Measurements from ENCODE around the gene ATOH1. TPM values are rescaled to one million over a fixed set of nuclear protein-coding genes. Genes with fewer than 3 reads are reported as not detected.
A peak's percentile ranks its signal among the peaks of the same experiment; 100 is the strongest.

The ATOH1 gene
- polyA plus RNA-seq, 4 donors, result not detected

DNA sequence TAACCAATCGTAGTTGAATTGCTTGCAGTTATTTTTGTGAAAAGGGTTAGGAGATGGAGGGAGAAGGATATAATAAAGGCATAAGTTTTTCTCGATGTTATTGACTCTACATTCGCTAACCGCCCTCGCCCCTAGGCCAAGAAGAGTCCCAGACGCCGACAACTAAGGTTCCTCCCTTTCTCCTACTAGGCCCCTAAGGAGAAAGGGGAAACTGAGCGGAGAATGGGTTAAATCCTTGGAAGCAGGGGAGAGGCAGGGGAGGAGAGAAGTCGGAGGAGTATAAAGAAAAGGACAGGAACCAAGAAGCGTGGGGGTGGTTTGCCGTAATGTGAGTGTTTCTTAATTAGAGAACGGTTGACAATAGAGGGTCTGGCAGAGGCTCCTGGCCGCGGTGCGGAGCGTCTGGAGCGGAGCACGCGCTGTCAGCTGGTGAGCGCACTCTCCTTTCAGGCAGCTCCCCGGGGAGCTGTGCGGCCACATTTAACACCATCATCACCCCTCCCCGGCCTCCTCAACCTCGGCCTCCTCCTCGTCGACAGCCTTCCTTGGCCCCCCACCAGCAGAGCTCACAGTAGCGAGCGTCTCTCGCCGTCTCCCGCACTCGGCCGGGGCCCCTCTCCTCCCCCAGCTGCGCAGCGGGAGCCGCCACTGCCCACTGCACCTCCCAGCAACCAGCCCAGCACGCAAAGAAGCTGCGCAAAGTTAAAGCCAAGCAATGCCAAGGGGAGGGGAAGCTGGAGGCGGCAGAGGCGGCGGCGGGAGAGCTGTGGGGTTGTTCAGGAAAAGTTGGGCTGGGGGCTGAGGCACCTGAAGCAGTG is 5.9 kb downstream of the ATOH1 start:
- peak in 1 of 4 donors; percentile 6 for DNase-seq (ENCODE audit: low read depth in 4 of 4, low spot score in 2 of 4)

DNA sequence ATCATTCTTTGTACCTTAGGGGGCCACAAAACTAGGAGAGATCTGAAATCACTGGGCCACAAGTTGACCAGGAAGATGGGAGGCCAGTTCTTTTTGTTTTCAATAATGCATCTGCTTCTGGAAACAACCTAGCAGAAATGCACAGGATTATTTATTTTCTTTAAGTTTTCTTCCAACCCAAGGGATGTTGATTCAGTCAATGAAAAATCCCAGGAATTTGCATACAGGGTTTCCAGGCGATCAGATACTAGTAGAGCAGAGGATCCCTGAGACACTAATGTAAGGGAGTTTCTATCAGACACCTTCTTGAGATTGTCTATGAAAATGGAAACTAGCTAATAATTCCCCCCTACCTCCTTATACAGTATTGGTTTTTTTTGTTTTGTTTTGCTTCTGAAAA is 7.4 kb downstream of the ATOH1 start:
- DNase-seq (ENCODE audit: low read depth in 4 of 4, low spot score in 2 of 4), result no peak

DNA sequence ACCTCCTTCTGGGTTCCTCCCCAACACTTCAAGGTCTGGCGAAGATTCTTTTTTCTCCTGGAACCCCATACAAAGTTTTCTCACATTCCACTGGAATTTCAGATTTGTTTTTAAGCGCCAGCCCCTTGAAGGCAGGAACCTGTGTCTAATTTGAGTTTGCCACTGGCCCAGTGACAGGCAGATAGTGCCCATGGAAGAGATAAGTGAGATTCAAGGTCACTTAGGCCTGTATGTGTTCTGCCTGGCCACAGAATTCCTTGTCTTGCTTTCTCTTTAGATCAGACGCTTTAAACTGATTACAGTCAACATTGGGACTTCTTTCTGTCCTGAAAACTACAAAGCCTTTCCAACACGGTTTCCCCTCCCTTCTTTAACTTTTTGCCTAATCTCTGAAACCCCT is 11.2 kb downstream of the ATOH1 start:
- no peak for DNase-seq (ENCODE audit: low read depth in 4 of 4, low spot score in 2 of 4)

DNA sequence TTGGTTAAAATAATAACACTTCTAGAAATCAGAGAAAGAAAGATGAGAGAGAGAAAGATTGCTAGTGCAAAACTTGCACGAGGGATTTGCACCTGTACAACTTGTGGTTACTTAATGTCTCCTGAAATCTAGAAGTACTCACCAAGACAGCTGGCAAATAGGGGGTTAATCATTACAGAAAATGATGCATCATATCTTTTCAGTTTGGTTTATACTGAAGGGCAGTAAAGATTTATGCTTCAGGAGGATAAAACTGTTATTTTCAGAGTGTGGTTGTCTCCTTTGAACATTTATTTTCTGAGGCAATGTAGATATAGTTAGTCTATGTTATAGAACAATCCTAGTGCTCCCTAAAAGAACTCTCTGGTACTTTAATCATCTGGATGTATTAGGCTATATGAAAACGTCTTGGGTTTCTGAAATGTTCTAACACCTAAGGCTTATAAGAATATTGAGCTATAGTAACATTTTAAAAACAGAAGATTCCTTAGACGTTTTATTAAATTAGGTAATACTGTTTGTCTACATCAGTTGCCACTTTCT is 13.3 kb downstream of the ATOH1 start:
- DNase-seq (ENCODE audit: low read depth in 4 of 4, low spot score in 2 of 4), result no peak

DNA sequence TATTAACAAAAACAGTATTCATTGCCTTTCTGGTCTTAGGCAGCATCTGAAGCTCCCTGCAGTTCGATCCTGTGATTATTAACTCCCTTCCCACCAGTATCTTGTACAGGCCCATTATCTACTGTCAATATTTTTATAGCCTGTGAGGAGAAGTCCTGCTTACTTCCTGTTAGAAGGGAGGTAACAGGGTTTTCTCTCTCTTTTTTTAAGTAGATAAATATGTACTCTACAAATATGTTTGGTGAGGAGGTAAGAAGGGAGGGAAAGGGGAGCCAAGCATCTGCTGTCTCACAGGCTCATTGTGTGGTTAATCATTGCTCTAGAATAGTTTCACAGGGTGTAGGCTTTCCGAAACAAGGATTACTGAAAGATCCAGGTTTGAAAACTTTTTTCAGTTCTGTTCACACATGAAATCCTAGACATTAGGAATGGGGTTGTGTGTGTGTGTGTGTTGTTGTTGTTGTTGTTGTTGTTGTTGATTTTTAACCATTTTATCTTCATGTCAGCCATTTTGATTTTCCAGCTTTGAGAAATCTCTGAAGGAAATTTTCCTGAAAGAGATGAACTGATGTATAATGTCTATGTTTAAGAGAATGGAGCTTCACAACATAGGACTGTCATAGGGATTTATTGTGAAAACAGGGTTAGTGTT is 14.2 kb downstream of the ATOH1 start:
- DNase-seq (ENCODE audit: low read depth in 4 of 4, low spot score in 2 of 4), result no peak

DNA sequence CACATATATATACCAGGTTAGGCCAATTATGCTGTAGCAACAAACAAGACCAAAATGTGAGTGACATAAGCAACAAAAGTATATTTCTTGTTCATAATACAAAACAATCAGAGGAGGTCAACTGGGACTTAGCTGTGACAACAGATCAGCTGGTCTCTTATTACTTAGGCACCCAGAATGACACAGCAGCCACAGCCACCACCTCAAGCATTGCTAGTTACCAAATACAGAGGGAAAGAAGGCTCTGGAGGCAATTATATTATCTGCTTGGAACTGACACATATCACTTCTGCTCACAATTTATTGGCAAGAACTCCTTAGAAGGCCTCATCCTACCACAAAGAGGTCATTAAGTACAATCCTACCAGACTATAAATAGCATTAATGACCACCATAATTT is 15.2 kb downstream of the ATOH1 start:
- no peak for DNase-seq (ENCODE audit: low read depth in 4 of 4, low spot score in 2 of 4)

DNA sequence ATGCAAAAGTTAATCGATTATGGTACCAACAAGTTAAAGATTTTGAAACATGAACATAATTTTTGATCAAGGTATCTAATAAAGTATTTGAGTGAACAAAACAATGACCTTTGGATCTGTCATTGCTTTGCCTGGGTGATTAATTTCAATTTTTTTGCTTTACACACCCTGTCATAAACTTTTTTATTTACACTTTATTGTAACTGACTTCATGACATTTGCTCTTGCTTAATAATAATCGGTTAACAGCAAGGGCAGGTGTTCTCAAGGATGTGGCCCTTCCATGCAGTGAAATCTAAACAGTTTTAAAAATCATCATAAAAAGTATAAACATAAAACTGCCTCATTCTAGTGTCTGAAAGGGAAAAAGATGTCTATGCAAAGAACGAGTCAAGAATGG is 24.1 kb downstream of the ATOH1 start:
- no peak for DNase-seq (ENCODE audit: low read depth in 4 of 4, low spot score in 2 of 4)

DNA sequence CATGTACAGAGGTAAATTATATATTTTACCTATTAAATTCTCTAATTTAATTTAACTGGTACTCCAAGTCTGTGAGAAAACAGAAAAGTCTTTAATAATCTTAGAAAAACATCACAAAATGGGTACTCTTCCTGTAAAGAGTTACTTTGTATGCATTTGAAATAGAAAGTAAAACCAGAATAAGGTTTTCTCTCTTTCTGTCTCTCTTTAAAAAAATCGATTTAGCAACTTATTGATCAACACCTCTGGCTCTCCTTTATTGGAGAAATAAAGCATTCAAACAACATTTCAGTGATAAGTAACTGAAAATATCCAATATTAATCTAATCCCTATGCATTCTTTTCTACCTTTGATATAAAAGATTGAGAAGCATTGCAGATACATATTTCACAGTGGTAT is 27.4 kb downstream of the ATOH1 start:
- no peak for DNase-seq (ENCODE audit: low read depth in 4 of 4, low spot score in 2 of 4)

DNA sequence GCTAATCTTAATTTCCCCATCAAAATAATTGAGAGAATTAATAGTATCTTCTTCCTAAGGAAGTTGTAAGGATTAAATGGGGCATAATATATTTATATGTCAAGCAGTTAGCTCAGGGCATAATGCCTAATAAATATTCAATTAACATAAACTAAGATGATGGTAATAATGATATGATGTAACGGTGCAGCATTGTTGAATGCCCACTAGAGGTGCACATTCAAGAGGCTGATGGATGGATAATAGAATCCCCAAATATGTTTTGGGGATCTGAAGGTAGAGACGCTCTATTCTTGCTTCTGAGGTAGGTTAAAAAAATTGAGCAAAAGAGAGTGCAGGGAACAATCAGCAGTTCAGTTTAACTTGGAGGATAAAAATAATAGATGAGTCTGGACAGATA is 37.1 kb downstream of the ATOH1 start:
- DNase-seq (ENCODE audit: low read depth in 4 of 4, low spot score in 2 of 4), result no peak

DNA sequence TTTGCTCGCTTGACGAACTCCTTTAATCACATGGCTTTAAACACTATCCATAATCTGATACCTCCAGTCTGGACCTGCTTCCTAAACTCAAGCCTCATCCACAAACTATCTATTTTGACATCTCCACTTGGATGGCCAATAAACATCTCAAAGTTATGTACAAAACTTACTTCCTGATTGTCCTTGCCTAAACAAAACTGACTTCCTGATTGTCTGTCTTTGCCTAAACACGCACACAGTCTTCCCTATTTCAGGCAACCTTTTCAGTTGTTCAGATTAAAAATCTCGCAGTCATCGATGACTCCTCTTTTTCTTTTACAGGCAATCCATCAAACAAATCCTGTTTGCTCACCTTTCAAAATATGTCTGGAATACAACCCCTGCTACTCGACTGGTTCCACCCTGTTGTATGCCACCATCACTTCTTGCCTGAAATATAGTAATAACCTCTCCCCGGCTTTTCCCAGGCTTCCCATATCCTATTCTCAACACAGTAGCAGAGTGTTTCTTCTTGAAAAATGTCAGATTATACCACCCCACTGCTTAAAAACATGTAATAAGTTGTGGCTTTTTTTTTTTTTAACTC is 39.0 kb downstream of the ATOH1 start:
- no peak for DNase-seq (ENCODE audit: low read depth in 4 of 4, low spot score in 2 of 4)

DNA sequence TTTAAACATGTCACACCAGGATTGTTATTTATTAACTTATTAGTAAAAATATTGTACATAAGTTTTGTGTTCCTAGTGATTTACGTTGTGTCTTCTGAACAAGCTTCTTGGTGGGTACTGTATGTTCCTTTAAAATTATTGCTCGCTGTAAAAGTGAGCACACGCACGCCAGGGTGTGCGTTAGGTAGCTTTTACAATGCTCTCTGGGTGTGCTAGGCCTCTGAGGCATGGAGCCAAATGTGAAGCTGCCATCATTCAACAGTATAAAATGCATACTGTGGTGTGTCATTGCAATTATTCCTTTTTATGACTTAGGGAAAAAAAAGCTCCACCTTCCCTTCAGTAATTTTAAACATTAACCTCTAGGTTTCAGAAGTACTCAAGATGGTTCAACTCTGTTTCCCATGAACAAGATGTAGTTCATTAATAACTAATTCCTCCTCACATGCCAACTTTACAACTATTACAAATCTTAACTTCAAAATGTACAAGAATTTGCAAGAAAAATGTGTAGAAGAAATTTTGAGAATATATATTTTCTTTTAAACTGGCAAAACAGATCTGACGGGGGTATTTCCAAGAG is 42.4 kb downstream of the ATOH1 start:
- DNase-seq (ENCODE audit: low read depth in 4 of 4, low spot score in 2 of 4), result no peak

DNA sequence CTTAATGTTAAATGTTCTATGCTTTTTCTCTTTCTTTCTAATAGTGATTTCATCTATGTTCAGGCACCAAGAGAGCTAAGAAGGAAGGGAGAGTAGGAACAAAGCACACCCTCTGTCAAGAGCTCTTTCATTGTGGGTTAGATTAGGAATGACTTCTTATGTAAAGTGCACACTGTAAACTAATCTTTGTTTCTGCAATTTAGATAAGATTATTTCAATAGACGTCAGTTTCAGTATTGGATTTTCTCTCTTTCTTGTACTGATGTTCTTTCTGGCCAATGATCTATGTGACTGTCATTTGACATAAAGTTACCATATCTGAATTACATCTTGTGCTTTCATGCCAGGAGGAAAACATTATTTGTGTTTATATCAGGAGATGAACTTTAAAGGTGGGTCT is 48.2 kb downstream of the ATOH1 start:
- no peak for DNase-seq (ENCODE audit: low read depth in 4 of 4, low spot score in 2 of 4)

DNA sequence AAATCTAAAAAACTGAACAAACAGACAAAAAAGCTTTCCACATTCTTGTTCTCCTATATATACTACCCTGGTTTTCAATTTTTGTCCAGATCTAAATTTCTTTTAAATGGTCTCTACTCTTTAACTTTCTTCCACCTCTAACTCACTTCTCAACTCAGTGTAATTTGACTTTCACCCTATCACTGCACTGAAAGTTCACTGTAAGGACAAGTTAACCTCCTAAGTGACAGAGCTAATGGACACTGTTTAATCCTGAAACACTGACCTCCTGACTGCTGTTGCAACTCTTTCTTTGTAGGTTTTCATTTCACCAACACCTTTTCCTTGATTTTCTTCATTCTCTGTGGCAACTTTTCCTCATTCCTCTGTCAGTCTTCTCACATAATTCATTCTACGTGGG is 50.0 kb downstream of the ATOH1 start:
- DNase-seq (ENCODE audit: low read depth in 4 of 4, low spot score in 2 of 4), result no peak

DNA sequence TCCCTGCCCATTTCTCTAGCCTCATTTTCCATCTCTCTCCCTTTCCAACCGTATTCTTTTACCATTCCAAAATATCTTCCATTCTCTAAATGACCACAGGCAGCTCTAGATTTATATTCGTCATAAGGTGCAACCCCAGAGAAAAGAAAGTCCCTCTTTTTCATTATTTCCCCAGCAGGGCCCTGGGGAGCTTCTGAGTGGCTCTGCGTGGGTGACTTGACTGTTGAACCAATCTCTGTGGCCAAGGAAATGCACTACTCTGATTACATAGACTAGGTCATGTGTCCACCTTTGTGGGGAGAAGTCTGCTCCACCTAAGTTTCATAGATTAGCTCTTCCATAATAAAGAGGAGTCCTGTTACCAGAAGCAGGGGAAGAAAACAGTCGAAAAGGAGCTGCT is 51.4 kb downstream of the ATOH1 start:
- DNase-seq (ENCODE audit: low read depth in 4 of 4, low spot score in 2 of 4), result no peak
